WTC11 (cell line): Measurements from ENCODE around the gene PON1.

Experiments used
- CTCF ChIP-seq: fragments of 200-600 bp; IDR thresholded peaks from 2 replicates; pipeline ENCODE4 v1.8.0; 2022; ENCODE audit warnings: antibody characterized with exemption
- HMGXB4 ChIP-seq: sonication (generic); formaldehyde crosslinking; IDR thresholded peaks from 2 replicates; pipeline ENCODE4 v1.8.1; 2023; ENCODE audit warnings: mild to moderate bottlenecking, moderate library complexity, missing genetic modification reagents
- IRF2 ChIP-seq: sonication (generic); formaldehyde crosslinking; IDR thresholded peaks from 2 replicates; pipeline ENCODE4 v1.8.0; 2022; ENCODE audit warnings: low read depth, missing genetic modification reagents, borderline replicate concordance
- MAX ChIP-seq: sonication (generic); formaldehyde crosslinking; IDR thresholded peaks from 2 replicates; pipeline ENCODE4 v1.8.0; 2022; ENCODE audit warnings: mild to moderate bottlenecking, missing genetic modification reagents
- NR3C1 ChIP-seq: sonication (generic); formaldehyde crosslinking; conservative IDR thresholded peaks from 2 replicates; pipeline ENCODE4 v1.8.1; 2023; ENCODE audit warnings: low read depth, mild to moderate bottlenecking, missing genetic modification reagents
- RORB ChIP-seq: fragments of 250-450 bp; sonication (Bioruptor Pico); IDR thresholded peaks from 2 replicates; pipeline ENCODE4 v1.9.0; 2021; ENCODE audit warnings: mild to moderate bottlenecking
- SP1 ChIP-seq: sonication (generic); formaldehyde crosslinking; conservative IDR thresholded peaks from 2 replicates; pipeline ENCODE4 v1.8.1; 2022; ENCODE audit warnings: missing genetic modification reagents
- USF2 ChIP-seq: sonication (generic); formaldehyde crosslinking; IDR thresholded peaks from 2 replicates; pipeline ENCODE4 v1.8.1; 2023; ENCODE audit warnings: mild to moderate bottlenecking, missing genetic modification reagents, moderate library complexity
- TF ChIP-seq, protein P1 (sequence below): sonication (generic); formaldehyde crosslinking; IDR thresholded peaks from 2 replicates; pipeline ENCODE4 v1.8.1; 2022; ENCODE audit warnings: mild to moderate bottlenecking, missing genetic modification reagents, moderate library complexity, borderline replicate concordance
- TF ChIP-seq, protein P2 (sequence below): sonication (generic); formaldehyde crosslinking; conservative IDR thresholded peaks from 2 replicates; pipeline ENCODE4 v1.8.1; 2022; ENCODE audit warnings: mild to moderate bottlenecking, missing genetic modification reagents

DNA sequence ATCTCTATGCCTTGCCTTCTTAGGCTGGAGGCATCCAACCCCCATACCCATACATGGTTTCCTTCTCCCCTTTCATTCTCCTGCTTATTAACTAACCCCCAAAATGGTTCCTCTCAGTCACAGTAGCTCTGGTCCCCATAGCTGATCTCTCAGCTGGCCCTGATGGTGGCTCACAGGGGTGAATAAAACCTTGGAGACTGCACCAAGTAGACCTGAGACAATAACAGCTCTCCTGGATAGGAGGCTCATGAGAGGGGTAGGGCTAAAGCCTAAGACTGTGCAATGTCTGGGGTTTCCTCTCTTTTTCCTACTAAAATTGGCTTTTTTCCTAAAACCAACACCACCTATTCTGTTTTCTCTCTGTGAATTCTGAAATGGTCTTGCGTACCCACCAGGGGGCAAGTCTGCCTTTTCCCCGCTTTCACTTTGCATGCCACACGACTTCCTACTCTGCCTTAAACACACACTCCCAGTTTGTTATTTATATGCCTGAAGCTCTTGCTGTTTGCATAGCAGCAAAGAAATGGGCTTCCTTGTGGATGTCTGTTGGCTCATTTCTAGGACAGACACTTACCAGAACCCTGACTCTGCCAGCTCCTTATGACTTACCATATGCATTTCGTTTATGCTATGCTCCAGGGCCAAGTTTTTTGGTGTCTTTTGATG lies 18.4 kb upstream of the PON1 start:
- TF ChIP-seq NR3C1 (CRISPR knock-in tag), result no peak
- no peak for TF ChIP-seq CTCF
- no peak for TF ChIP-seq SP1 (CRISPR knock-in tag)
- TF ChIP-seq USF2 (CRISPR knock-in tag), result no peak
- TF ChIP-seq MAX (CRISPR knock-in tag), result no peak
- TF ChIP-seq RORB (CRISPR knock-in tag), result no peak
- TF ChIP-seq, protein P1, sequence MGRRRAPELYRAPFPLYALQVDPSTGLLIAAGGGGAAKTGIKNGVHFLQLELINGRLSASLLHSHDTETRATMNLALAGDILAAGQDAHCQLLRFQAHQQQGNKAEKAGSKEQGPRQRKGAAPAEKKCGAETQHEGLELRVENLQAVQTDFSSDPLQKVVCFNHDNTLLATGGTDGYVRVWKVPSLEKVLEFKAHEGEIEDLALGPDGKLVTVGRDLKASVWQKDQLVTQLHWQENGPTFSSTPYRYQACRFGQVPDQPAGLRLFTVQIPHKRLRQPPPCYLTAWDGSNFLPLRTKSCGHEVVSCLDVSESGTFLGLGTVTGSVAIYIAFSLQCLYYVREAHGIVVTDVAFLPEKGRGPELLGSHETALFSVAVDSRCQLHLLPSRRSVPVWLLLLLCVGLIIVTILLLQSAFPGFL, result no peak
- no peak for TF ChIP-seq IRF2 (CRISPR knock-in tag)
- TF ChIP-seq, protein P2, sequence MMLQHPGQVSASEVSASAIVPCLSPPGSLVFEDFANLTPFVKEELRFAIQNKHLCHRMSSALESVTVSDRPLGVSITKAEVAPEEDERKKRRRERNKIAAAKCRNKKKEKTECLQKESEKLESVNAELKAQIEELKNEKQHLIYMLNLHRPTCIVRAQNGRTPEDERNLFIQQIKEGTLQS (CRISPR knock-in tag), result no peak
- no peak for TF ChIP-seq HMGXB4 (CRISPR knock-in tag)
